NCI-H748 (cell line): ENCODE results near the gene ENOX1.
A peak's percentile ranks its signal among the peaks of the same experiment; 100 is the strongest.

Experiments
- DNase-seq: peaks from one replicate; lab custom pipeline; 2025; ENCODE audit not compliant: unreplicated experiment; lab: John Stamatoyannopoulos, UW

ENOX1 gene

GRCh38 chr13:43611281-43612273 is 175.2 kb downstream of the ENOX1 start:
- no peak for DNase-seq

GRCh38 chr13:43608400-43609137 is 178.2 kb downstream of the ENOX1 start:
- peak; percentile 24 for DNase-seq

DNA sequence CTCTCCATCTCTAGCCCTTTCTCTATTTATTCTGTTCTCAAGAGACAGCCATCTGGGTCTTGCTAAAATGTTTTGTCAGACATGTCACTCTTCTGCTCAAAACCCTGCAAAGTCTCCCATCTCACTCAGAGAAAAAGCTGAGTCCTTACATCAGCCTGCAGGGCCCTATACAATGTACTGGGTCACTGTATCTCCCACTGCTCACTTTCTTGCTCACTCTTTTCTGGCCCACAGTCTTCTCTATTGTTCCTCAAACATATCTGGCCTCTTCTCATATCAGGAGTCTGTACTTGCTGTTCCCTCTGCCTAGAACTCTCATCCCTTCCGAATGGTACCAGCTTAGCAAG is 189.2 kb downstream of the ENOX1 start:
- no peak for DNase-seq

- no peak for DNase-seq
Measured at GRCh38 chr13:43596924-43597598, 189.7 kb downstream of the ENOX1 start.

GRCh38 chr13:43596006-43596405 is 190.8 kb downstream of the ENOX1 start:
- DNase-seq: no peak

DNA sequence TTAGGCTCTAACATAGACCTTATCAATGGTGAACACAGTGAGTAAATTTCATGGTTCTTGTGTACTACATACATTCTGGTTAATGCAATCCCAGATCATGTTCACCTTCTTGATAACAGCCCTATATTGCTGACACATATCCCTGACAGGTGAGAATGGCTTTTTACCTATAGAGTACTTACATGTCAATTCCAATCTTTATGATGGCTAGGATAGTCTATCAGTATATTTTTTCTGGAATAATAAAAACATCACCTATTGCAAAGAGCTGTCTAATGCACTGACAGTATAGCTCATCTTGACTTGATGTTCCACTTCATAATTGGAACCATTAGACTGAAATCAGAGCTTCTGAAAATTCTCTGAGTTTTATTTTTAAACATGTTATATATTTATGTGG is 199.4 kb downstream of the ENOX1 start:
- DNase-seq: no peak

GRCh38 chr13:43584751-43585150 is 202.0 kb downstream of the ENOX1 start:
- DNase-seq: no peak

DNA sequence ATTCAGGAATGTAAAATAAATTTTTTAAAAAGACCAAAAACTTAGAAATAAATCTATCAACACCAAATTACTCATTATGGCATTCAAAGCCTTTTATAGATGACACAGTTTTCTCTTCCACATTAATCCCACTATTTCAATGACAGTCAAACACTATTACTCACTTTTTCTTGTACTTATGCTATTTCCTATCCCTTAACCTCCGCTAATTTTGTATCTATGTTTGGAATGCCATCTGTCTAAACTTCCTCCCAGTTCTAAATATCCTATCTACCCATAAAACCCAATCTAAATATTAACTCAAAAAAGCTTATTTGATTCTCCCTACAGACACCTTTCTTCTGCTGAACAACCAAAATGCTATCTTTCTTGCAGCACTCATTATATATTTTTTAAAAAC is 203.5 kb downstream of the ENOX1 start:
- DNase-seq: no peak

- no peak for DNase-seq
Measured at GRCh38 chr13:43580280-43580679, 206.5 kb downstream of the ENOX1 start.

GRCh38 chr13:43579321-43579720 is 207.5 kb downstream of the ENOX1 start:
- DNase-seq: no peak

- DNase-seq: no peak
Measured at GRCh38 chr13:43574605-43575004, 212.2 kb downstream of the ENOX1 start.

- DNase-seq: no peak
Measured at GRCh38 chr13:43573802-43574514, 212.8 kb downstream of the ENOX1 start.

- no peak for DNase-seq
Measured at GRCh38 chr13:43573361-43573740, 213.4 kb downstream of the ENOX1 start.

DNA sequence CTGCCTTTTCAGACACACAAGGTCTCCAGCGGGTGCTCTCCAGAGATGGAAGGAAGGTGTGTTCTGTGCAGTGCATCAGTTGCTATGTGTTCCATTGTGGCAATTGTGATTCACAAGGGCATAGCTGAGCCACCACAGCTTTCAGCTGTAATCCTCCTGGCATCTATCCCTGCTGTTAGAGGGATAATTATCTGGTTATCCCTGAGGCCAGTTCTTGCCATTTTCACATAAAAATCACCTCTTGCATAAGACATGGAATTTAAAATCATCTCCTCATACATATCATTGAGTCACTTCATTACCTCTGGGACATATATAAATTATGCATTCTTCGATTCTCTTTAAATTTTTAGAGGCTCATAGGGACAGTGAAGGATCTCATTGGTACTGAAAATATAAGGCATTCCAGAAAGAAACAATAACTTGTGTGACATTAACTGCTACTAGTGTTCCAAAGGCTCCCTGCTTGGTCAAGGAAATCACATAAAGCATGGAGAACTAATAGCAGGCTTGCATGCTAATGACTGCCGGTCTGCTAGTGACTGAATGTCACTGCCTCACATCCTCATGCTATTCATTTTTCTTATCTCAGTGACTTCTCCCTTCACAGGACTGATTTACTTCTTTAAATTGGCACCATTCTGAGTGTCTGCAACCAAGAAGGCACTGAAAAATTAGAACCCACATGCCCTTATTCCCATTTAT is 214.0 kb downstream of the ENOX1 start:
- no peak for DNase-seq

GRCh38 chr13:43569658-43570057 is 217.1 kb downstream of the ENOX1 start:
- DNase-seq: no peak

DNA sequence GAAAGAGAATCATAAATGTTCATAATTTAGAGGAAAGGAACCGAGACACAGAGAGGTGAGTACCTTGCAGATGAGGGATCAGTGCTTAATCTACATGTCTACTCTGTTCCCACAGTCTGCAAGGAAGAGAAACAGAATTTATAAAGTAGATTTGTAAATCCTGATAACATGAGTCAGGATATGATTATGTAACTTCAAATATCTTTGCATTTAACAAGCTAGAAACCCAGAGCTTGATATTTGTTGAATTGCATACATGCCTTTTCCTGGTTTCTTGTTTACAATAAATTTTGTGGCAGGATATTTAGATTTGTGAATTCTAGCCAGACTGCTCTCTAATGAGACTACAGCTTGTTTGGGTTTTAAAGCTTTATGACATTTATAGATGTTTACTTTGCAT is 219.2 kb downstream of the ENOX1 start:
- no peak for DNase-seq

GRCh38 chr13:43564952-43565351 is 221.8 kb downstream of the ENOX1 start:
- DNase-seq: no peak

GRCh38 chr13:43561081-43561480 is 225.7 kb downstream of the ENOX1 start:
- no peak for DNase-seq

DNA sequence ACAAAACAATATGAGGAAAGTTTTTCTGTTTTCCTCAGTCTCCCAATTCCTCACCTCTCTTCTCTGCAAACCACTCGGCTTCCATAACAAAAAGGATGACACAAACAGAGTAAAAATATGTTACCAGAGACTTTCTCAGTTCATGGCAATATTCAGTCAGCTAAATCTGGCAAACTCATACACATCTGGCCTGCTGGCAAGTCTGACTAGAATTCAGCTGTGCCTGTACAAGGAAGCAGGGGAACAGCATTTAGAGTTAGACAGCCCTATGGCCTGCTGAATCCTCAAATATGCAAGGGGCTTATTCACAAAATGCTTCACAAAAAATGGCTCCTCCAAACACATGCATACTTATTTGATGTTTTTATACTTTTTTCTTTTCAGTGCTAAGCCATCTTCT is 227.8 kb downstream of the ENOX1 start:
- no peak for DNase-seq

DNA sequence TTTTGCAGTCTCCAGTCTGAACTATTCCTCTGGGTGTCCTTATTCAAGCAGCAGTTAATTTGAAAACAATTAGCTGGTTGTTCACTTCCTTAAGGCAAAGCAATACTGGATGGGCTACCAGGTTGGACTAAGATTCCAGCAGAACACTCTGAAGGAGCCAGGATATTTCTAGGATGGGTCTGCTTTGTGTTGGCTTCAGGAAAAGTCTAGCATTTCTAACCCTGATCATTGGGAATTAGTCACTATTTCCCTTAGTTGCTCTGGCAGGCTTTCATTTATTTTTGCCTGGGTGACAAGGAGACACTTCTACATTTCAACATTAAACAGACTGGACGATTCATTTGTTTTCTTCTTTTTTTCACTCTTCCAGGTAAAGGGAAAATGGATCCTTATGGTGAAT is 228.4 kb downstream of the ENOX1 start:
- DNase-seq: no peak
